H1 (cell line): ENCODE measurements around the gene ZBTB9. TPM values are rescaled to one million over a fixed set of nuclear protein-coding genes. Genes with fewer than 3 reads are reported as not detected.

Source experiments
- CTCF ChIA-PET: fragments of 300-600 bp; sonication (Branson Sonifier 250); formaldehyde crosslinking; loops from one replicate; lab custom pipeline; 2021; ENCODE audit not compliant: partially characterized antibody; lab: Charles Lee
- POLR2A ChIA-PET: fragments of 300-600 bp; sonication (Branson Sonifier 250); formaldehyde crosslinking; loops from one replicate; lab custom pipeline; 2021; ENCODE audit warnings: inconsistent platforms; ENCODE audit not compliant: partially characterized antibody; lab: Charles Lee
- DNase-seq, 2 experiments: peaks; one replicate each; pipeline versions ENCODE4 v3.0.0 to v3.0.0-alpha.2; 2010 to 2022; ENCODE audit warnings: low spot score in 2 of 2, low read depth in 1 of 2, mixed read lengths in 1 of 2
- FAIRE-seq: peaks from 2 replicates; lab custom pipeline; 2011; peaks lifted over from hg19 to GRCh38; lab: Jason Lieb, UNC
- H2AFZ ChIP-seq: 2 replicates; pipeline ENCODE4 v1.8.1; 2012; ENCODE audit warnings: low read length, inconsistent platforms
- H2AK5ac ChIP-seq: 2 replicates; pipeline ENCODE4 v1.6.1; 2013; ENCODE audit warnings: low read depth, low read length
- H2BK120ac ChIP-seq: replicated peaks from 2 replicates; pipeline ENCODE3; 2013; ENCODE audit warnings: low read depth, low read length, inconsistent platforms
- H2BK12ac ChIP-seq: 2 replicates; pipeline ENCODE4 v1.6.1; 2013; ENCODE audit warnings: low read depth, low read length
- H2BK15ac ChIP-seq: 2 replicates; pipeline ENCODE4 v1.6.1; 2013; ENCODE audit warnings: low read length
- H2BK20ac ChIP-seq: 2 replicates; pipeline ENCODE4 v1.6.1; 2013; ENCODE audit warnings: low read length
- H2BK5ac ChIP-seq: 2 replicates; pipeline ENCODE4 v1.6.1; 2013; ENCODE audit warnings: low read depth, low read length
- H3K14ac ChIP-seq: 2 replicates; pipeline ENCODE4 v1.6.1; 2013; ENCODE audit warnings: inconsistent platforms; ENCODE audit not compliant: insufficient read length
- H3K18ac ChIP-seq: 2 replicates; pipeline ENCODE4 v1.6.1; 2013; ENCODE audit warnings: low read length; ENCODE audit errors: extremely low read depth
- H3K23ac ChIP-seq: 2 replicates; pipeline ENCODE4 v1.6.1; 2013; ENCODE audit warnings: inconsistent platforms; ENCODE audit not compliant: insufficient read length
- H3K23me2 ChIP-seq: 2 replicates; pipeline ENCODE4 v1.6.1; 2013; ENCODE audit warnings: low read depth, low read length
- H3K27ac ChIP-seq: 2 replicates; pipeline ENCODE4 v1.6.1; 2011; ENCODE audit warnings: low read depth, low read length, inconsistent platforms
- H3K27me3 ChIP-seq, 4 experiments: replicated peaks in 1 of 4; 1 replicate in 1 of 4; 2 replicates in 3 of 4; pipeline versions ENCODE4 v1.6.1 to v1.8.1; 2011 to 2013; ENCODE audit warnings: low read length in 3 of 4, mild to moderate bottlenecking in 3 of 4, inconsistent platforms in 2 of 4, mixed read lengths in 2 of 4, moderate library complexity in 1 of 4; ENCODE audit not compliant: control insufficient read depth in 3 of 4, insufficient read depth in 3 of 4; ENCODE audit errors: extremely low read depth in 1 of 4
- H3K36me3 ChIP-seq, 4 experiments: 2 replicates each; pipeline versions ENCODE4 v1.6.1 to v1.8.1; 2011 to 2013; ENCODE audit warnings: mild to moderate bottlenecking in 4 of 4, low read length in 3 of 4, moderate library complexity in 2 of 4, control low read depth in 1 of 4, inconsistent platforms in 1 of 4; ENCODE audit not compliant: insufficient read depth in 4 of 4, control insufficient read depth in 2 of 4
- H3K4ac ChIP-seq: replicated peaks from 2 replicates; pipeline ENCODE3; 2013; ENCODE audit warnings: low read length, low read depth, mixed read lengths, inconsistent platforms; ENCODE audit not compliant: insufficient read length
- H3K4me1 ChIP-seq, 4 experiments: replicated peaks in 1 of 4; 1 replicate in 1 of 4; 2 replicates in 3 of 4; pipeline versions ENCODE4 v1.6.1 to v1.8.1; 2011 to 2013; ENCODE audit warnings: low read length in 3 of 4, inconsistent platforms in 2 of 4, mixed read lengths in 1 of 4; ENCODE audit not compliant: insufficient read depth in 4 of 4, control insufficient read depth in 3 of 4
- H3K4me2 ChIP-seq, 2 experiments: 2 replicates each; pipeline versions ENCODE4 v1.6.1 to v1.8.1; 2011 to 2013; ENCODE audit warnings: low read depth in 2 of 2, low read length in 2 of 2, control low read depth in 1 of 2, inconsistent platforms in 1 of 2, mild to moderate bottlenecking in 1 of 2; ENCODE audit not compliant: insufficient read depth in 1 of 2
- H3K4me3 ChIP-seq, 4 experiments: fragments of 200-600, 300-600 bp in 1 of 4; sonication (generic), shearing (Covaris generic), sonication (Bioruptor Twin) in 1 of 4; 2 replicates each; pipeline versions ENCODE4 v1.5.1 to v1.8.1; 2011 to 2016; ENCODE audit warnings: low read length in 4 of 4, low read depth in 3 of 4, control low read depth in 2 of 4, inconsistent platforms in 2 of 4, mild to moderate bottlenecking in 2 of 4, mixed read lengths in 1 of 4, moderate library complexity in 1 of 4; ENCODE audit not compliant: insufficient read depth in 2 of 4; ENCODE audit errors: extremely low read depth in 1 of 4
- H3K56ac ChIP-seq: replicated peaks from 2 replicates; pipeline ENCODE3; 2013; ENCODE audit warnings: low read depth, mild to moderate bottlenecking, mixed read lengths, low read length, inconsistent platforms; ENCODE audit not compliant: insufficient read length
- H3K79me1 ChIP-seq: 2 replicates; pipeline ENCODE4 v1.6.1; 2013; ENCODE audit warnings: low read depth, low read length, control low read depth
- H3K79me2 ChIP-seq, 2 experiments: 2 replicates each; pipeline versions ENCODE4 v1.6.1 to v1.8.1; 2012 to 2013; ENCODE audit warnings: low read length in 2 of 2, mild to moderate bottlenecking in 2 of 2, inconsistent platforms in 1 of 2; ENCODE audit not compliant: insufficient read depth in 2 of 2, control insufficient read depth in 1 of 2
- H3K9ac ChIP-seq, 4 experiments: replicated peaks in 1 of 4; 1 replicate in 1 of 4; 2 replicates in 3 of 4; pipeline versions ENCODE4 v1.6.1 to v1.8.1; 2011 to 2013; ENCODE audit warnings: low read depth in 3 of 4, low read length in 3 of 4, control low read depth in 2 of 4, mild to moderate bottlenecking in 2 of 4, moderate library complexity in 2 of 4, inconsistent platforms in 1 of 4; ENCODE audit errors: extremely low read depth in 1 of 4
- H3K9me3 ChIP-seq, 2 experiments: 2 replicates each; pipeline versions ENCODE4 v1.6.1 to v1.8.1; 2012 to 2013; ENCODE audit warnings: mild to moderate bottlenecking in 2 of 2, moderate library complexity in 2 of 2, control low read depth in 1 of 2, inconsistent platforms in 1 of 2, low read depth in 1 of 2, low read length in 1 of 2, mixed read lengths in 1 of 2; ENCODE audit not compliant: insufficient read depth in 2 of 2
- H4K20me1 ChIP-seq, 2 experiments: replicated peaks in 1 of 2; 2 replicates each; pipeline versions ENCODE3 to v1.8.1; 2011 to 2013; ENCODE audit warnings: inconsistent platforms in 2 of 2, low read length in 2 of 2, mild to moderate bottlenecking in 1 of 2; ENCODE audit not compliant: insufficient read depth in 2 of 2, control insufficient read depth in 1 of 2
- H4K5ac ChIP-seq: 2 replicates; pipeline ENCODE4 v1.6.1; 2013; ENCODE audit warnings: low read length, low read depth, mixed read lengths, inconsistent platforms; ENCODE audit not compliant: insufficient read length
- H4K8ac ChIP-seq: 2 replicates; pipeline ENCODE4 v1.8.0; 2013; ENCODE audit warnings: mild to moderate bottlenecking, moderate library complexity, low read length, inconsistent platforms; ENCODE audit not compliant: insufficient read depth; ENCODE audit errors: extremely low read depth
- H4K91ac ChIP-seq: replicated peaks from 2 replicates; pipeline ENCODE3; 2013; ENCODE audit warnings: low read length, mixed read lengths, inconsistent platforms; ENCODE audit not compliant: insufficient read length
- ASH2L ChIP-seq: fragments of 200-600, 300-600 bp; sonication (generic); IDR thresholded peaks from one replicate; pipeline ENCODE4 v1.7.1; 2017; ENCODE audit warnings: low read length
- CEBPB ChIP-seq: IDR thresholded peaks from 2 replicates; pipeline ENCODE4 v1.6.1; 2012; ENCODE audit warnings: low read depth, low read length
- CHD1 ChIP-seq: IDR thresholded peaks from 2 replicates; pipeline ENCODE4 v1.6.1; 2012; ENCODE audit warnings: low read depth, low read length, improper control_type of control experiment
- CREB1 ChIP-seq: IDR thresholded peaks from 2 replicates; pipeline ENCODE4 v1.6.1; 2012; ENCODE audit warnings: inconsistent platforms
- EZH2 ChIP-seq: fragments of 200-600 bp; sonication (generic); IDR thresholded peaks from 2 replicates; pipeline ENCODE4 v1.7.1; 2012; ENCODE audit warnings: low read depth, mild to moderate bottlenecking, moderate library complexity, low read length, inconsistent platforms; ENCODE audit not compliant: severe bottlenecking
- NANOG ChIP-seq: IDR thresholded peaks from 2 replicates; pipeline ENCODE4 v1.6.1; 2011; ENCODE audit warnings: low read length, low read depth, mild to moderate bottlenecking, inconsistent platforms; ENCODE audit not compliant: insufficient read depth, poor library complexity, severe bottlenecking
- PHF8 ChIP-seq: fragments of 200-600 bp; sonication (generic); conservative IDR thresholded peaks from 2 replicates; pipeline ENCODE4 v1.7.1; 2012; ENCODE audit warnings: low read depth, mild to moderate bottlenecking, inconsistent platforms, low read length, moderate library complexity
- POLR2AphosphoS5 ChIP-seq: IDR thresholded peaks from 2 replicates; pipeline ENCODE4 v1.6.1; 2011; ENCODE audit warnings: low read depth, low read length
- RNF2 ChIP-seq: fragments of 200-900, 300-1000 bp; sonication (generic); IDR thresholded peaks from 2 replicates; pipeline ENCODE4 v1.7.1; 2016; ENCODE audit warnings: borderline replicate concordance, low read depth, mild to moderate bottlenecking, antibody characterized with exemption, low read length; ENCODE audit not compliant: poor library complexity, severe bottlenecking; ENCODE audit errors: missing control alignments
- SAP30 ChIP-seq: fragments of 300-600 bp; sonication (generic); IDR thresholded peaks from 2 replicates; pipeline ENCODE4 v1.7.1; 2012; ENCODE audit warnings: low read length, moderate library complexity, mild to moderate bottlenecking, inconsistent platforms; ENCODE audit not compliant: insufficient read depth, insufficient replicate concordance
- SP1 ChIP-seq: IDR thresholded peaks from 2 replicates; pipeline ENCODE4 v1.6.1; 2011; ENCODE audit warnings: low read depth, low read length
- TCF12 ChIP-seq: IDR thresholded peaks from 2 replicates; pipeline ENCODE4 v1.6.1; 2011; ENCODE audit warnings: low read depth, mild to moderate bottlenecking, low read length
- WGBS, 2 experiments: shearing (Covaris generic) in 1 of 2; methylation state at CpG; one replicate each; pipeline versions ENCODE4 v1.1.6 to v1.1.7; 2013 to 2015; ENCODE audit warnings: low lambda C conversion rate in 2 of 2, mixed read lengths in 2 of 2, inconsistent platforms in 1 of 2, low coverage in 1 of 2, missing lambda C conversion rate in 1 of 2; ENCODE audit not compliant: insufficient replicate concordance in 2 of 2, insufficient coverage in 1 of 2, insufficient read length in 1 of 2; ENCODE audit errors: extremely low coverage in 1 of 2, missing lambda C conversion rate in 1 of 2; 5-methylcytosine and 5-hydroxymethylcytosine counted together
- polyA plus RNA-seq, 7 experiments: library from polyadenylated mRNA; depleted of rRNA in 3 of 7; stranded (reverse) in 5 of 7; unstranded in 2 of 7; fragments of >200 nt in 5 of 7; fragments of 200-250 nt in 2 of 7; gene quantifications; 1 replicate in 5 of 7; 2 replicates in 1 of 7; 4 replicates in 1 of 7; pipeline versions ENCODE4 v1.2.1 to v1.2.3, GENCODE V29; 2011 to 2013; ENCODE audit warnings: missing spikeins in 2 of 7, mixed read lengths in 2 of 7
- total RNA-seq: library from RNA; stranded (reverse); fragmentation: NEBNext Ultra II Directional; extraction: Animal tissue kit (Norgen Biotek cat#: 25700); gene quantifications from 2 replicates; pipeline ENCODE4 v1.2.1, GENCODE V29; 2021

ZBTB9 gene
- total and polyA plus RNA-seq, 2 of the 8 experiments (the other 6 are each of a cell fraction or from before 2014, with no cell fraction given): 16.9 to 20.2 TPM

GRCh38 chr6:33406126-33406525 lies 48.2 kb upstream of the ZBTB9 start:
- no peak overlapping the region for H2BK12ac ChIP-seq
- H4K5ac ChIP-seq: no peak overlapping the region
- 0 out of 2 replicates have a peak, but pooled peaks cover 2% of the 10 kb centered on the region for H3K79me1 ChIP-seq
- no peak overlapping the region for H3K18ac ChIP-seq
- WGBS, 2 experiments: 92% methylated on average over 16 of the region's 17 CpGs; no CpG with 5 or more reads in 1 of the 2 experiments
- H3K4me3 ChIP-seq: no peak overlapping the region
- H3K56ac ChIP-seq: no peak overlapping the region
- H3K79me2 ChIP-seq: no peaks in the 10 kb centered on the region
- H3K27me3 ChIP-seq: no peaks in the 10 kb centered on the region
- H3K14ac ChIP-seq: no peak overlapping the region
- no peaks in the 10 kb centered on the region for H3K9me3 ChIP-seq
- H4K20me1 ChIP-seq: peaks cover 0 to 13% of the 10 kb centered on the region in 2 experiments
- no peak overlapping the region for H2BK20ac ChIP-seq
- H3K23ac ChIP-seq: no peak overlapping the region
- H2AFZ ChIP-seq: no peak overlapping the region
- H2AK5ac ChIP-seq: no peak overlapping the region
- no peak overlapping the region for H2BK120ac ChIP-seq
- H2BK15ac ChIP-seq: no peak overlapping the region
- peaks cover under 1% of the 10 kb centered on the region; the same call in 1 of the 2 replicates for H3K23me2 ChIP-seq
- peaks cover 30 to 55% (median 47%) of the 10 kb centered on the region in 4 experiments for H3K36me3 ChIP-seq
- no peak overlapping the region for H3K4me2 ChIP-seq
- H2BK5ac ChIP-seq: no peak overlapping the region
- H3K27ac ChIP-seq: no peak overlapping the region
- TF ChIP-seq SAP30 (no peak), ASH2L (no peak), NANOG (no peak), TCF12 (no peak), CEBPB (no peak), PHF8 (no peak), EZH2 (no peak), CREB1 (no peak), POLR2AphosphoS5 (no peak), SP1 (no peak), RNF2 (no peak), CHD1 (no peak)
- ChIA-PET CTCF (interaction anchor here (0.7 to 1.5 kb wide), 3 partner anchors 10 to 129 kb away, joined by 3 to 5 read pairs (median 4); partner anchors contain the start of gene B3GALT4), POLR2A (interaction anchor here (1.3 to 1.5 kb wide), 2 partner anchors 14 to 134 kb away, joined by 3 to 5 read pairs; partner anchors contain the start of gene KIFC1)
- no peak overlapping the region for H4K91ac ChIP-seq
- no peak overlapping the region for H3K9ac ChIP-seq
- peaks cover 0 to 2% (median 0%) of the 10 kb centered on the region in 4 experiments; a peak in 1 of 7 replicates for H3K4me1 ChIP-seq
- DNase-seq (no peak), FAIRE-seq (no peak)
- no peak overlapping the region for H3K4ac ChIP-seq
- H4K8ac ChIP-seq: no peak overlapping the region
